Fibroblast of skin of abdomen (primary cell): ENCODE results near the gene USP54.

Experiments used
- DNase-seq: peaks from one replicate; pipeline ENCODE4 v3.0.0-alpha.2; 2013

Gene USP54

GRCh38 chr10:73459683-73460314 lies 131.3 kb downstream of the USP54 start:
- peak; percentile 9 for DNase-seq

DNA sequence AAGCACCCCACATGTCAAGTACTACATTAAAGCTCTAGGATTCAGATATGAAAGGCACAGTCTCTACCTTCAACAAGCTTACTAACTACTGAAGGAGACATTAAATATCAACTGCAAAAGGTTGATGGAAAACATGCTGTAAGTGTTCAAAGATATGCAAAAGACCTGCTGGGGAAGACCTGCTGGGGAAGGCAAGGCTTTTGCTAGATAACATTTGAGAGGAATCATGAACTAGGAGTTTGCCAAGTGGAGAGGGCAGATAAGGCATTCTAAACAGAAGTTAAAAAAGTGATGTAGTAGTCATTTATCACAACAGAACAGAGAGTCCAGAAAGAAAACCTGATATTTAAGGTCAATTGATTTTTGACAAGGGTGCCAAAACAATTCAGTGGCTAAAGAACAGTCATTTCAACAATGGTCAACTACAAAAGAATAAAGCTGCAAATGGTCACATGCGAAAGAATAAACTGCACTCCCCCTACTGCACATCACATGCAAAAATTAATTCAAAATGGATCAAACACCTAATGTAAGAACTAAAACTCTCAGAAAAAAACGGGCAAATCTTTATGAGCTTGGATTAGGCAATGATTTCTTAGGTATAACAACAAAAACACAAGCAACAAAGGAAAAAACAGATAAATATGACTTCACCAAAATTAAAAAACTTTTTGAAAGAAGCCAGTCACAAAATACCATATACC lies 134.8 kb downstream of the USP54 start:
- no peak for DNase-seq

GRCh38 chr10:73449113-73449512 lies 142.0 kb downstream of the USP54 start:
- no peak for DNase-seq

DNA sequence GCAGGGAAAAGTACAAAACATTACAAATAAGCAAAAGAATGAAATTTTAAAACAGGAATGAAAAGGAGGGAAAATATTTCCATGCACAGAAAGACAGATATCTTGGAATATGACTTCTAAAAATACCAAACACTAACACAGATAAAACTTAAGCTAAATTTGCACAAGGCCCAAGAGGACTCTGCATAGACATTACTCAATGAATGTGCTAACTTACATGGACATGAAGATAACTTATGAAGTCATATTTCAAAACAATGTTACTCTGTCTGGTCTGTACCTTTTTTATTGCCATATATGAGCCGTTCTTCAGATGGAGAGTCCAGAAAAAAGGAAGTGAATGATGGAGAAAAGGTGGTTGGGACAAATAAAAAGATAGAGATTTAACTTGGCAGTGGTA lies 142.8 kb downstream of the USP54 start:
- DNase-seq = no peak
